Frontal cortex (tissue), 4 donors: ENCODE data around the gene ADGRV1. TPM values are rescaled to one million over a fixed set of nuclear protein-coding genes. Genes with fewer than 3 reads are reported as not detected.
"Not testable (repeated sequence)": the region's sequence is repeated elsewhere in the genome, so short reads cannot be mapped to it uniquely, and the experiment has no call there.

ENCODE experiments used
- DNase-seq, 2 donors: peaks; one replicate each; pipeline ENCODE4 v3.0.0; 2012; ENCODE audit warnings: low spot score in 2 of 2
- FAIRE-seq: peaks from 2 replicates; lab custom pipeline; 2012; peaks lifted over from hg19 to GRCh38; lab: Jason Lieb, UNC
- total RNA-seq: library from RNA; depleted of rRNA; stranded (reverse); fragments of >200 nt; gene quantifications from one replicate; pipeline ENCODE4 v1.2.3, GENCODE V29; 2014
- donor health status: control.
- donor health status: control.
- donor health status: control.

The ADGRV1 gene
- total RNA-seq, 1 donor from 2014 or later, result 98.6 TPM

DNA sequence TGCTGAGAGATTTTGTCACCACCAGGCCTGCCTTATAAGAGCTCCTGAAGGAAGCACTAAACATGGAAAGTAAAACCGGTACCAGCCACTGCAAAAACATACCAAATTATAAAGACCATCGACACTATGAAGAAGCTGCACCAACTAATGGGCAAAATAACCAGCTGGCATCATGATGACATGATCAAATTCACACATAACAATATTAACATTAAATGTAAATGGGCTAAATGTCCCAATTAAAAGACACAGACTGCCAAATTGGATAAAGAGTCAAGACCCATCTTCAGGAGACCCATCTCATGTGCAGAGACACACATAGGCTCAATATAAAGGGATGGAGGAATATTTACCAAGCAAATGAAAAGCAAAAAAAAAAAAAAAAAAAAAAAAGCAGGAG lies 238.3 kb downstream of the ADGRV1 start:
- FAIRE-seq, DNase-seq: not testable (repeated sequence)

DNA sequence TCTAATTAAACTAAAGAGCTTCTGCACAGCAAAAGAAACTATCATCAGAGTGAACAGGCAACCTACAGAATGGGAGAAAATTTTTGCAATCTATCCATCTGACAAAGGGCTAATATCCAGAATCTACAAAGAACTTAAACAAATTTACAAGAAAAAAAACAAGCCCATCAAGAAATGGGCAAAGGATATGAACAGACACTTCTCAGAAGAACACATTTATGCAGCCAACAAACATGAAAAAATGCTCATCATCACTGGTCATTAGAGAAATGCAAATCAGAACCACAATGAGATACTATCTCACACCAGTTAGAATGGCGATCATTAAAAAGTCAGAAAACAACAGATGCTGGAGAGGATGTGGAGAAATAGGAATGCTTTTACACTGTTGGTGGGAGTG lies 241.5 kb downstream of the ADGRV1 start:
- FAIRE-seq, DNase-seq: not testable (repeated sequence)

DNA sequence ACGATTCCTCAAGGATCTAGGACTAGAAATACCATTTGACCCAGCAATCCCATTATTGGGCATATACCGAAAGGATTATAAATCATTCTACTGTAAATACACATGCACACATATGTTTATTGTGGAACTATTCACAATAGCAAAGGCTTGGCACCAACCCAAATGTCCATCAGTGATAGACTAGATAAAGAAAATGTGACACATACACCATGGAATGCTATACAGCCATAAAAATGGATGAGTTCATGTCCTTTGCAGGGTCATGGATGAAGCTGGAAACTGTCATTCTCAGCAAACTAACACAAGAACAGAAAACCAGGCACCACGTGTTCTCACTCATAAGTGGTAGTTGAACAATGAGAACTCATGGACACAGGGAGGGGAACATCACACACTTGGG lies 241.9 kb downstream of the ADGRV1 start:
- FAIRE-seq, result not testable (repeated sequence)

DNA sequence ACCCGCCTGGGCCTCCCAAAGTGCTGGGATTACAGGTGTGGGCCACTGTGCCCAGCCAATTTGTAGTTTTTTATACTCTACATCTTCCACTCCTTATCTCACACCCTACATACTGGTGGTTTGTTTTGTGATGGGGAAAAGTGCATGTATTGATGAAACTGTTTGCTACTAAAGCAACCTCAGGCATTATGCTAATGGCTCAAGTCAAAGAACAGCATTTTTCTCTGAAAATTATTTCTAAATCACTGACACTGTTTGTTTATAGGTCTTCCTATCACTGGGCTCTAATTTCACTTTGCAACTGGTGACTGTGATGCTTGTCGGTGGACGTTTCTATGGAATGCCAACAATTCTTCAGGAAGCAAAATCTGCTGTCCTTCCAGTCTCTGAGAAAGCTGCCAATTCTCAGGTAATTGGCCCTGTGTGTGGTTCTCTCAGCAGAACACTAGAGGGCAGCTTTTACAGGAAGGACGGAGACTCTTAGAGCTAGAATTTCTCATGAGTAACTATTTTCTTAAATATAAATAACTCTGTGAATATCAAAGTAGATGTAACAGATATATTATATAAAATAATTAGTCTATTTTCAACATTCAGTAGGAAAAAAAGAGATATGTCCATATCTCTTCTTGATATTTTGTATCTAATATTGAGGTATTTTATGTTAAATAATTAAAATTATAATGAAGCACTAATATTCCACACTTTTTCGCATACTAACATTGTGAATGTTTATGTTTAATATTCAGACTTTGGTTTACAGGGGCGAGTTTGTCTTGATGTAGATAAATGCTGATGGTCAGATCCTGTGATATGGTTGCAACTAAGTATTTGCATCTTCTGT lies 244.1 kb downstream of the ADGRV1 start:
- FAIRE-seq (peak; percentile 37), DNase-seq (peak in 1 of 2 donors; percentile 24)

More for the DNA sequence above, 241.9 kb downstream of the ADGRV1 start:
- not testable (repeated sequence) for DNase-seq

DNA sequence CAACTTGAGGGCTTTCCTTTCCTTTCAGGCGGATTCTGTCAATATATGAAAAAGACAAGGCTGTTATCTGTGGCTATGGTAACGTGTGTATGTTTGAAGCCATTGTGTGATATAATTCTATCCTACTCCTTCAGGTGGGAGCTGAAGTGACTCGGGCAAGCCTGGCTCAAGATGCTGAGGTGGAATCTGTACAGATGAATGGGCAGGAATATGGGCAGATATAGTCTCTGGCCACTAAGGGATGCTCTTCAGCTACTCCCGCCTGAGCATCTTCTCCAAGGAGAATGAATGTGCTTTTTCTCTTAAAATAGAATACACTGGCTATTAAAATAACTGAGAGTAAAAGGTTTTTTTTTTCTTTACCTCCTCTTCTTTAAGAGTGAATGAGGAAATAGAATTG lies 244.8 kb downstream of the ADGRV1 start:
- DNase-seq (no peak), FAIRE-seq (no peak)

DNA sequence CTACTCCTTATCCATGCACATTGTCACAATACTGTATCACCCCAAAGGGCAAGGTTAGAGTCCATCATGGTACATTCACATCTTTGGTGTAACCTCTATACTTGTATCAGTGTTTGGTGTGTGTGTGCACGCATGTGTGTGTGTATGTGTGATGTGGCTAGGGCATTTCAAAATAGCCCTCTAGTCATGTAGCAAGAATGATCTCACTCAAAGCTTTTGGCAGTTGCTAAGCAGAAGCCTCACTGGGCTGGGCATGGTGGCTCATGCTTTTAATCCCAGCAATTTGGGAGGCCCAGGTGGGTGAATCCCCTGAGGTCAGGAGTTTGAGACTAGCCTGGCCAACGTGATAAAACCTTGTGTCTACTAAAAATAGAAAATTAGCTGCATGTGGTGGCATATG lies 245.3 kb downstream of the ADGRV1 start:
- DNase-seq, result no peak
- FAIRE-seq, result no peak

DNA sequence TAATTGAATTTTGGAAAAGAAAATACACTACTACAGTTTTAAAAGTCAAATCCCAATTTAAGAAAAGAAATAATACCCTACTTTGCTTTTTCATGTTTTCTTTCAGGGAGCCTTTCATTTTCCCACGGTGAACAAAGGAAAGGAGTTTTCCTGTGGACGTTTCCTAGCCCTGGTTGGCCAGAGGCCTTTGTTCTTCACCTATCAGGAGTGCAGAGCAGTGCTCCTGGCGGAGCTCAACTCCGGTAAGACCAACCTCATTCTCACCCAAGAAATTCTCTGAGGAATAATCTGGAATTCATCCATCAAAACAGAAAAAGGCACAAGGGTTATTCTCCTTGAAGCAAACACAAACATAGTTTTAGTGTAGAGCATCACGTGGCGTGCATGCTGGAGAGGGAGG lies 248.9 kb downstream of the ADGRV1 start:
- DNase-seq, result no peak
- no peak for FAIRE-seq

DNA sequence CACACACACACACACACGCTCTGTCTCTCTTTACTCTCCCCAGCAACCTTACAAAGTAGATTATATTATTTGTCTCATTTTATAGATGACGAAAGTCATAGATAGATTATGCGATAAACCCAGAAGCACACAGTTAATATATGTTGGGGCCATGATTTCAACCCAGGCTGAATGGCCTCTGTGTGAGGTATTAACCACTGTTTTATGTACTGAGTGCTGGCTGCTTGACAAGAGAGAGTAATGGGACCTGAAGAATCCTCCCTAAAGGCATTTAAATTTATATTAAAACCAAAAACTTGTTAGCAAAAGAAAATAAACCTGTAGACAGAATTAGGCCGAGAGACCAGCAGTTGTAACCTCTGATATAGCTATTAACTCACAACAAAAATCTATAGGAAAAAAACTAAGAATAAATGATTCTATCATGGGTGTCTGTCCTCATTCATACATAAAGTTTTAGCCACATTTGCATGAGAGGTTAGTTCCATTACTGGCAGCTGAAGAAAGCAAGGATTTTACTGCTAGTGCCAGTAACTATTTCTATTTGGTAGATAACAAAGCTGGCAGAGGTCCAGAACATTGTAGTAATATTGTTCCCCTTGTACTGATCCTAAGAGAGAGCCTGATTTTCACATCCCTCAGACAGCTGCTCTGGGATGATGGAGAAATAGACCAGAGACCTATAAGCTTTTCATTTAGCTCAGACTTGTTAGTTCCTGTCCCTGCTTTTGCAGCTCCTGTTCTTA lies 250.9 kb downstream of the ADGRV1 start:
- no peak for DNase-seq
- no peak for FAIRE-seq

DNA sequence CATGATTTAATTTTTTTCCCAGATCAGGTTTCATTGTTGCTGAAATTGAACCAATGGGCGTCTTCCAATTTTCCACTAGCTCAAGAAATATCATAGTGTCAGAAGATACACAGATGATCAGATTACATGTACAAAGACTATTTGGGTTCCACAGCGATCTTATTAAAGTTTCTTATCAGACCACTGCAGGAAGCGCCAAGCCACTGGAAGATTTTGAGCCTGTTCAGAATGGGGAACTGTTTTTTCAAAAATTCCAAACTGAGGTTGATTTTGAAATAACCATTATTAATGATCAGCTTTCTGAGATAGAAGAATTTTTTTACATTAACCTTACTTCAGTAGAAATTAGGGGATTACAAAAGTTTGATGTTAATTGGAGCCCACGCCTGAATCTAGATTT lies 251.6 kb downstream of the ADGRV1 start:
- DNase-seq (no peak), FAIRE-seq (no peak)

DNA sequence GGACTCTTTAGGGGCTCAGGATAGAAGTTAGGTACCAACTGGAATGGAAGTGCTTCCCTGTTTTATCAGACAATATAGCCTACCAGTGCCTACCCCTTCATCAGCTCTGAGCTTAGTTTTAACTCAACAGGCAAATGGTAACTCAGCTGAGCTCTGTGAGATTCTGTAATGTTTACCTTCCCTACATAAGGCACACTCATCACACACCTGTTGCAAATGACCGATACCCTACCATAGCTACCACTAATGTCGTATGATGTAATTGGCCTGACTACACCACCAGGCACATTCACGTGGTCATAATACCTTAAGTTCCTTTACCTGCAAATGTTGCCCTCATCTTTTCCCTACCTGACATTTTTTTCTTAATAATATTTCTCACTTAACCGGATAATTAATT lies 254.8 kb downstream of the ADGRV1 start:
- no peak for DNase-seq
- no peak for FAIRE-seq

DNA sequence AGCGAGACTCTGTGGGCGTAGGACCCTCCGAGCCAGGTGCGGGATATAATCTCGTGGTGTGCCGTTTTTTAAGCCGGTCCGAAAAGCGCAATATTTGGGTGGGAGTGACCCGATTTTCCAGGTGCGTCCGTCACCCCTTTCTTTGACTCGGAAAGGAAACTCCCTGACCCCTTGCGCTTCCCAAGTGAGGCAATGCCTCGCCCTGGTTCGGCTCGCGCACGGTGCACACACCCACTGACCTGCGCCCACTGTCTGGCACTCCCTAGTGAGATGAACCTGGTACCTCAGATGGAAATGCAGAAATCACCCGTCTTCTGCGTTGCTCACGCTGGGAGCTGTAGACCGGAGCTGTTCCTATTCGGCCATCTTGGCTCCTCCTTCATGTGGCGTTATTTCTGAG lies 263.5 kb downstream of the ADGRV1 start:
- DNase-seq, FAIRE-seq: not testable (repeated sequence)

DNA sequence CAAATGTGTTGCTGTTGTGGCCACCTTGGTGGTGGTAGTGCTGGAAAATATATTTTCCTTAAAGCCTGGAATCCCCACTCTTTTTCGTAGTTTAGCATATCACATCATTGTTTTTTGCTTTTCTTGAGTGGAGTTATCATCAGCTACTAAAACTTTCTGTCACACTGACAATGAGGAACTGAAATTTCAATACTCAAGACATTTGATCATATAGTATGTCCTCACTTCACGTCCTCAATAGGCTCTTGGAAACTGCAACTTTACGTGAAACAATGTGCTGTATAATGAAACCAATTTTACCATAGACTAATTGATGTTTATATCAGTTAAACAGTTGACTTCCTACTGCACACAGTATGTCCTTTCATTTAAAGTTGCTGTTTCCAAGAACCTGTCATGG lies 265.8 kb downstream of the ADGRV1 start:
- DNase-seq (no peak), FAIRE-seq (no peak)

DNA sequence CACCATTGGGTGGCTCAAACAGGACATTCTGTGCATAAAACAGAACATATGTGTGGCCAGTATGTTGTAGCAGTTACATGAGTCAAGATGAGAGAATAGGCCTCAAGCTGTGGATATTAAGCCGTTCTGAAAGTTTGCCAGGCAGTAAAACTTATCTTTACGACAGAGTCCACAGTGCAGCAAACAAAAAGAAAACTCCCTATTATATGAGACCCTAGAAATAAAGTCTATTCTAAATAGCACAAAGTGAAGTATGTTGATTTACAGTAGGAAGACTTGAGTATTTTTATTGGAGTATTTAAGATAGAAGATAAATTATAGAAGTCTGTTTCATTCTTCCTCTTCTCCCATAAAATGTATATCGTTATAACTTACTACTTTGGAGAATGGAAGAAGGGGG lies 271.5 kb downstream of the ADGRV1 start:
- no peak for FAIRE-seq
- no peak for DNase-seq

DNA sequence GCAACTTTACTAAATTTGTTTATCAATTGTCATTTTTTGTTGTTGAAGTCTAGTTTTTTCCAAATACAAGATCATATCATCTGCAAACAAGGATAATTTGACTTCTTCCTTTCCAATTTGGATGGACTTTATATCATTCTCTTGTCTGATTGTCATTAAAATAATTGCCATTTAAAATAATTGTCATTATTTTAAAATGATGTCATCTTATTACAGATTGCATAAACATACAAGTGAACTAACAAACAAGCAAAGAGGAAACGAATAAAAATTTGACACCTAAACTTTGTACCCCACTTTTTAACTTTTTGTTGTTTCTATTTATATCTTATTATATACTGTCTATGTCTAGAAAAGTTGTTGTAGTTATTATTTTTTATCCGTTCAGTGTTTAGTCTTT lies 275.2 kb downstream of the ADGRV1 start:
- DNase-seq, result no peak
- FAIRE-seq, result no peak

DNA sequence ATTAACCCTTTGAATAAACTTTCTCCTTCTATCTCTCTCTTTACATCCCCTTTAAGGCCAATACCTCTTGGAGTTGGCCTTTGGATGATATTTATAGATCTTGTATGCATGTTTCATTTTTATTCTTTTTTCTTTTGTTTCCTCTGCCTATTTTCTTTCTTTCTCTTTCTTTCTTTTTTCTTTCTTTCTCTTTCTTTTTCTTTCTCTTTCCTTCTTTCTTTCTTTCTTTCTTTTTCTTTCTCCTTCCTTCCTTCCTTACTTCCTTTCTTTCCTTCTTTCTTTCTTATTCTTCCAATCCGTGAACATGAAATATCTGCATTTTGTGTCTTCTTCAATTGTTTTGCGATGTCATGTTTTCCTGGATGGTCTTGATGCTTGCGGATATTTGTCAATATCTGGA lies 276.1 kb downstream of the ADGRV1 start:
- FAIRE-seq, result no peak
- no peak for DNase-seq

DNA sequence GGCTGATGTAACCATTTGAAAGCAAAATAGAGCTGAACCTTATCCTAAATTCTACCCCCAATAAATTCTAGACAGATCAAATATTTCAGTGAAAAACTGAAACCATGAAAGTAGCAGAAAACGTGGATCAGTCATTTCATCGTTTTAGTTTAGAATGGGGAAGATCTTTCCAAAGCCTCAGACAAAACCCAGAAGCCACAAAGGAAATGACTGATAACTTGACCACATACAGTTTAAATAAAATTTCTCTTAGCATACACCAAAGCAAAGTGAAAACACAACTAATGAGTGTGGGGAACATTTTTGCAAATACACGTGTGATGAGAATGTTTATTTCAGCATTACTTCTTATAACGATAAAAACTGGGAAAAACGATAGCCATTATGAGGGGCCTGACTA lies 284.8 kb downstream of the ADGRV1 start:
- DNase-seq (no peak), FAIRE-seq (no peak)

DNA sequence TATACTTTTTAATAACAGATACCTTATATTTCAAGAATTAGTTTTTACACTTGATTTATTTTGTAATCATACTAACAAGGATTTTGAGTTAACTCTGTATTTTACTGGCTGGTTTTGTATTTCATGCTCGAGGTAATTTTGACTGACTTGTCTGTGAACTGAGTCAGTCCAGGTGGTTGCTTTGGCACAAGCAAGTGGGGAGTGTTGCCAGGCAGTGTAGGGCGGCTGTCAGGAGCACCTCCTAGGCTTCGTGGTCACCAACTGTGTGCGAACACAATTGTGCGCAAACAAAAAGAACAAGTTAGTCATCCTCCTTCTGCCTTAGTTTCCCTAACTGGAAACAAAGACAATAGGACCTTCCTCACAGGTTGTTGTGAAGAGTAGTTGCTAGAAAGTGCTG lies 286.3 kb downstream of the ADGRV1 start:
- no peak for DNase-seq

DNA sequence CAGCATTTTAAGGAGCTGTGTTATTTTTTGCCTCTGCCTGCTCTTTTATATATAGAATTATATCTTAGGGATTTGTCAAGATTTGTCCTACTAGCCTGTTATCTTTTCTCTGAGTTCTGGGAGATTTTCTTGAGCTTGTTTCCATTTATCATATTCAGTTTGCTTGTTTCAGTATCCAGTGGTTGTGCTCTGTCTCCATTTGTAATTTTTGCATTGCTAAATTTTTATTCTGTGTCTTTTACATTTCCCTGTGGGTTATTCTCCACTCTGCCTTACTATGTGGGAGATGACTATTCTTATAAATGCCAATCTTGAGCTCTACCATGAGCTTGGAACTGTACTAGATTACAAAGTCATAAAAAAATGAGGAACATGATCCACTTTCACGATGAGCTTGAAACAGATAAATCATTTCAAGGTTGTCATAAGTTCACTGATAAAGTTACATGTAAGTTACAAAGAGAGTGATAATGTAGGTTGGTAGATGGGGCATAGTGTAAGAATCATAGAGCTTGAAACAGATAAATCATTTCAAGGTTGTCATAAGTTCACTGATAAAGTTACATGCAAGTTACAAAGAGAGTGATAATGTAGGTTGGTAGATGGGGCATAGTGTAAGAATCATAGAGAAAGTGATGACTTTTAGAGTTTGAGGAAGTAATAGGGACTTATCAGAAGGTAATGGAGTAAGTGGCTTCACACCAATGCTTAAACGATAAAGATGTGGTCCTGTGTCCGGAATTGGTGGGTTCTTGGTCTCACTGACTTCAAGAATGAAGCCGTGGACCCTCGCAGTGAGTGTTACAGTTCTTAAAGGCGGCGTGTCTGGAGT lies 287.3 kb downstream of the ADGRV1 start:
- FAIRE-seq (no peak), DNase-seq (no peak)

More for the DNA sequence above, 286.3 kb downstream of the ADGRV1 start:
- no peak for FAIRE-seq

DNA sequence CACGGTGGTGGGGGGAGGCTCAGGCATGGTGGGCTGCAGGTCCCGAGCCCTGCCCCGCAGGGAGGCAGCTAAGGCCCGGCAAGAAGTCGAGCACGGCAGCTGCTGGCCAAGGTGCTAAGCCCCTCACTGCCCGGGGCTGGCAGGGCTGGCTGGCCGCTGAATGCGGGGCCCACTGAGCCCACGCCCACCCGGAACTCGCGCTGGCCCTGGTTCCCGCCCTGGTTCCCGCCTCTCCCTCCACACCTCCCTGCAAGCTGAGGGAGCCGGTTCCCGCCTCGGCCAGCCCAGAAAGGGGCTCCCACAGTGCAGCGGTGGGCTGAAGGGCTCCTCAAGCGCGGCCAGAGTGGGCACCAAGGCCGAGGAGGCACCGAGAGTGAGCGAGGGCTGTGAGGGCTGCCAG lies 289.0 kb downstream of the ADGRV1 start:
- DNase-seq, FAIRE-seq: not testable (repeated sequence)

DNA sequence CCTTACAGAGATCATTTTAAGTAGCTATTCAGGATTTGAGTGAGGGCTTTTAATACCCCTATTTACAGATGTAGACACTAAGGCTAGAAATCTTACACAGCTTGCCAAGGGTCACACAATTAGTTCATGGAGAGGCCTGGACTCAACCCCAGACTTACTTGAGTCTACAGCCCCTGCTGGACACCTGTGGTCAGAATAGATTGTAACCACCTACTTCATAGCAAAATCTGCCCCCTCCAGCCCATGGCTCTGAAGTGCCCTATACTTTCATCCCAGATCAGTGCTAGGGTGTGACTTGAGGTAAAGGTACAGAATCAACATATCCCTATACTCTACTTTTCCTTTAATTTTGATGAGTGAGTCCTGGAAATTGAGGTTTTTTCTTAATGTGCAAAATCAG lies 291.3 kb downstream of the ADGRV1 start:
- FAIRE-seq (no peak), DNase-seq (no peak)
